ENCODE data around the gene KRT24. TPM values are rescaled to one million over a fixed set of nuclear protein-coding genes. Genes with fewer than 3 reads are reported as not detected.

KRT24 gene
- total and polyA plus RNA-seq, 3 donors from 2014 or later, result 0.12 TPM; not detected in 2

DNA sequence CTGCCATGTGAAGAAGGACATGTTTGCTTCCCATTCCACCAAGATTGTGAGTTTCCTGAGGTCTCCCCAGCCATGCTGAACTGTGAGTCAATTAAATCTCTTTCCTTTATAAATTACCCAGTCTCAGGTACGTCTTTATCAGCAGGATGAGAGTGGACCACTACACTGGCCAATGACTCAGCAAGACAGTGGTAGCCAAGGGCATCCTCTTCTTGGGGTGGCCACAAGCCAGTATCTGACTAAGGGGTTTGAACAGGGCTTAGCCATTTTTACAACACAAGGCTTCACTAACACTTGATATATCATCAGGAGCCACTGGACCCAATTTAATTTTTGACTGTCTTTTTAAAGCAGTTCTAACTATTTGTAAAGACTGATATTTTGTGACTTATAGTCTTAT, 21.1 kb upstream of the KRT24 start:
- no peaks in the 10 kb centered on the region for H3K9me3 ChIP-seq
- H3K27ac ChIP-seq, result no peak overlapping the region
- WGBS, 2 donors, result 55 to 100% methylated on average over 1 of the region's 1 CpG
- no peak for TF ChIP-seq CTCF (IDR thresholded peaks at IDR 0.05)
- TF ChIP-seq POLR2A (IDR thresholded peaks at IDR 0.05), result no peak
- intact Hi-C loops (cut with DNase I; ENCODE audit: low total_unique reads), result no loop called here
- no peaks in the 10 kb centered on the region for H3K27me3 ChIP-seq
- no peak for DNase-seq
- no peaks in the 10 kb centered on the region for H3K36me3 ChIP-seq (ENCODE audit: low read depth, missing control alignments)
- no peak overlapping the region for H3K4me3 ChIP-seq
- H3K4me1 ChIP-seq, result no peaks in the 10 kb centered on the region

DNA sequence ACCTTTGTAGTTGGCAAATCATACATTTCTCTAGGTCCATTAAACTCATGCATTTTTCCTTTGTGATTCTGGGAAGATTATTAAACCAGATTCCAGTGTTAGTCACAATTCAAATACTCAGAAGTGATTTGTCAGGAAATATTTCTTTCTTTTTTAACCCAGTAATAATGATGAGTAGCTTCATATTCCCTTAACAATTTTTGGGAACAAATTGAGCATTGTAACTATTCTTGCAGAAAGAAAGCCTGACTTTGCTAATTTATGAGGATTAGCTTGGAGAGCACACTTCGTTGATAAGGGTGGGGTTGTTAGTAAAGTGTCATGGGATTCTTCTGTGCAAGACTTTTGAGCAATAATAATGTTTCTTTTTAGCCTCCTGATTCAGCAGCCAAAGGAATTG, 18.7 kb upstream of the KRT24 start:
- Histone ChIP-seq H3K9me3 (no peaks in the 10 kb centered on the region), H3K27me3 (no peaks in the 10 kb centered on the region), H3K4me3 (no peak overlapping the region), H3K27ac (no peak overlapping the region), H3K36me3 (ENCODE audit: low read depth, missing control alignments) (no peaks in the 10 kb centered on the region), H3K4me1 (no peaks in the 10 kb centered on the region)
- intact Hi-C loops (cut with DNase I; ENCODE audit: low total_unique reads), result no loop called here
- no peak for TF ChIP-seq POLR2A (IDR thresholded peaks at IDR 0.05)
- TF ChIP-seq CTCF (IDR thresholded peaks at IDR 0.05), result no peak
- DNase-seq, result no peak
- 33 to 41% methylated on average over 1 of the region's 1 CpG for WGBS, 2 donors

DNA sequence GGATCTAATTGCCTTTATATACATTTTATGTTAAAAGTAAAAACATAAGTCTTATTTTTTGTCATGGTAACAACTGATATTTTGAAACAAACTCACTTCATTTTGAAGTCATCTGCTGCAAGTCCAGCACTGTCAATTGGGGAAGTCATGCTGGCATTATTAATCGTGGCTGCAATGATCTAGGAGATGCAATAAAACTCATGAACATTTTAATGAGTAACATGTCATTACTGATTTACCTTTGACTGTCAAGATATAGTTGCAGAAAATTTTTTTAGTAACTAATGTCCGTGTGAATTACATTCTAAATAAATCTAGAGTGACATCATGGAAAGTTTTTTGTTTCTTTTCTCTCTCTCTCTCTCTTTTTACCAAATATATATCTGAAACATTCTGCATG, 17.3 kb upstream of the KRT24 start:
- DNase-seq, result no peak
- no peak overlapping the region for H3K4me3 ChIP-seq
- 61 to 78% methylated on average over 2 of the region's 2 CpGs for WGBS, 2 donors
- H3K9me3 ChIP-seq, result no peaks in the 10 kb centered on the region
- H3K27me3 ChIP-seq, result no peaks in the 10 kb centered on the region
- H3K36me3 ChIP-seq (ENCODE audit: low read depth, missing control alignments), result no peaks in the 10 kb centered on the region
- no peak for TF ChIP-seq POLR2A (IDR thresholded peaks at IDR 0.05)
- no peak for TF ChIP-seq CTCF (IDR thresholded peaks at IDR 0.05)
- no peaks in the 10 kb centered on the region for H3K4me1 ChIP-seq
- H3K27ac ChIP-seq, result no peak overlapping the region
- intact Hi-C loops (cut with DNase I; ENCODE audit: low total_unique reads), result no loop called here

GRCh38 chr17:40718930-40719329, 15.4 kb upstream of the KRT24 start:
- Histone ChIP-seq H3K36me3 (ENCODE audit: low read depth, missing control alignments) (no peaks in the 10 kb centered on the region), H3K4me1 (no peaks in the 10 kb centered on the region), H3K4me3 (no peak overlapping the region), H3K27ac (no peak overlapping the region), H3K27me3 (no peaks in the 10 kb centered on the region), H3K9me3 (no peaks in the 10 kb centered on the region)
- TF ChIP-seq CTCF (IDR thresholded peaks at IDR 0.05), result no peak
- TF ChIP-seq POLR2A (IDR thresholded peaks at IDR 0.05), result no peak
- 82 to 84% methylated on average over 8 of the region's 8 CpGs for WGBS, 2 donors
- intact Hi-C loops (cut with DNase I; ENCODE audit: low total_unique reads), result no loop called here
- DNase-seq, result no peak

DNA sequence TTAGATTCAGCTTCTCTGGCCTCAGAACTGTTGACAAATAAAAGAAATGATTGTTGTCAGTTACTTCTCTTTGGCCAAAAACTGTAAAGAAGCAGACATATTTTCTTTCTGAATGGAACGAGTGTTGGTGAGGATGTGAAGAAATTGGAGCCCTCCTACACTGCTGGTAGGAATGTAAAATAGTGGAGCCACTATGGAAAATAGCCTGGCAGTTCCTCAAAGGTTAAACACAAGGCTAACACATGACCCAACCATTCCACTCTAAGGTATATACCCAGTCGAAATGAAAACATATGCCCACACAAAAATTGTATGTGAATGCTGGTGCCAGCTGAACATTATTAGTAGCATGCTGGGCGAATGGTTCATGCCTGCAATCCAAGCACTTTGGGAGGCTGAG, 14.2 kb upstream of the KRT24 start:
- no peak overlapping the region for H3K27ac ChIP-seq
- no peaks in the 10 kb centered on the region for H3K4me1 ChIP-seq
- intact Hi-C loops (cut with DNase I; ENCODE audit: low total_unique reads), result no loop called here
- no peaks in the 10 kb centered on the region for H3K9me3 ChIP-seq
- TF ChIP-seq POLR2A (IDR thresholded peaks at IDR 0.05) (no peak), CTCF (IDR thresholded peaks at IDR 0.05) (no peak)
- no peak overlapping the region for H3K4me3 ChIP-seq
- H3K27me3 ChIP-seq, result no peaks in the 10 kb centered on the region
- no peaks in the 10 kb centered on the region for H3K36me3 ChIP-seq (ENCODE audit: low read depth, missing control alignments)
- WGBS, 2 donors, result 76 to 77% methylated on average over 3 of the region's 3 CpGs
- DNase-seq, result no peak
